ENCODE results near the gene CMIP. TPM values are rescaled to one million over a fixed set of nuclear protein-coding genes. Genes with fewer than 3 reads are reported as not detected.
"Not testable (repeated sequence)": the region's sequence is repeated elsewhere in the genome, so short reads cannot be mapped to it uniquely, and the experiment has no call there.

The CMIP gene
- total RNA-seq, 1 donor from 2014 or later = 72.7 TPM

GRCh38 chr16:81521141-81521626 lies 76.6 kb downstream of the CMIP start:
- intact Hi-C loops (cut with DNase I) = no loop called here
- ATAC-seq (no peak), DNase-seq (ENCODE audit: low spot score) (no peak)

DNA sequence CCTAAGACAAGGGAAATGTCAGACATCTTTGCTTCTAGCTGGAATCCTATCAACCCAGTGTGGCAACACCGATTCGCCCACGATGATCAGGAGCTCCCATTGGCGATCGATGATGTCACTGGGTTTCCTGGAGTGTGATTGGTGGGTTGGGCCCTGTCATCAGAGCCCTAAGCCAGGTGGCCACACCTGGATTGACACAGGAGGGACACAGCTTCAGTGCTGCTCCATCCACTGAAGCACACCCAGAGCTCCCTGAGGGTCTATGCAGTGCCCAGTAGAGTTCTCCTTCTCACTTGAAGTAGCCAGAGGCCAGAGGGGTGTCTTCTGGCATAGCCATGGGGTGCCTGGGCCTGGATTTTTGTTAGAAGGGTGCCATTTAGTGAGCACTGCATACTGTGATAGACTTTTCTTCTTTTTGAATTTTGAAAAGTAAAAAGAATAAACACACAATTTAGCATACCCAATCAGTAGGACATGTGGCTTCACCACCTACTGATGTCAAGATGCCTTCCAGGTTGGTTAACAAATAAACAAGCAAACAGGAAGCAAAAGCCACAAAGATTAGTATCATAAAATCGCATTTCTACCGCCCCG lies 77.6 kb downstream of the CMIP start:
- ATAC-seq = no peak
- DNase-seq (ENCODE audit: low spot score) = no peak
- intact Hi-C loops (cut with DNase I) = no loop called here

GRCh38 chr16:81522851-81523250 lies 78.2 kb downstream of the CMIP start:
- ATAC-seq; DNase-seq (ENCODE audit: low spot score); intact Hi-C loops (cut with DNase I): not testable (repeated sequence)

- ATAC-seq = no peak
- DNase-seq (ENCODE audit: low spot score) = no peak
- intact Hi-C loops (cut with DNase I) = no loop called here
Measured at GRCh38 chr16:81523387-81524115, 78.9 kb downstream of the CMIP start.

GRCh38 chr16:81524382-81524781 lies 79.8 kb downstream of the CMIP start:
- ATAC-seq (no peak), DNase-seq (ENCODE audit: low spot score) (no peak)
- intact Hi-C loops (cut with DNase I) = no loop called here

GRCh38 chr16:81524885-81525284 lies 80.3 kb downstream of the CMIP start:
- intact Hi-C loops (cut with DNase I); DNase-seq (ENCODE audit: low spot score); ATAC-seq: not testable (repeated sequence)

- no peak for ATAC-seq
- DNase-seq (ENCODE audit: low spot score) = no peak
- intact Hi-C loops (cut with DNase I) = no loop called here
Measured at GRCh38 chr16:81526199-81526598, 81.6 kb downstream of the CMIP start.

GRCh38 chr16:81526935-81527334 lies 82.3 kb downstream of the CMIP start:
- intact Hi-C loops (cut with DNase I) = no loop called here
- DNase-seq (ENCODE audit: low spot score) (peak; percentile 73), ATAC-seq (peak; percentile 83)

GRCh38 chr16:81527477-81528178 lies 83.0 kb downstream of the CMIP start:
- DNase-seq (ENCODE audit: low spot score) (no peak), ATAC-seq (no peak)
- intact Hi-C loops (cut with DNase I) = no loop called here

- intact Hi-C loops (cut with DNase I) = no loop called here
Measured at GRCh38 chr16:81528256-81528655, 83.6 kb downstream of the CMIP start.

GRCh38 chr16:81530296-81530721 lies 85.7 kb downstream of the CMIP start:
- intact Hi-C loops (cut with DNase I) = no loop called here
- ATAC-seq (no peak), DNase-seq (ENCODE audit: low spot score) (no peak)

More at GRCh38 chr16:81528256-81528655, 83.6 kb downstream of the CMIP start:
- ATAC-seq = no peak
- DNase-seq (ENCODE audit: low spot score) = no peak

- intact Hi-C loops (cut with DNase I) = no loop called here
- DNase-seq (ENCODE audit: low spot score) (no peak), ATAC-seq (no peak)
Measured at GRCh38 chr16:81530814-81531213, 86.2 kb downstream of the CMIP start.

- no peak for DNase-seq (ENCODE audit: low spot score)
Measured at GRCh38 chr16:81531419-81531821, 86.8 kb downstream of the CMIP start.

DNA sequence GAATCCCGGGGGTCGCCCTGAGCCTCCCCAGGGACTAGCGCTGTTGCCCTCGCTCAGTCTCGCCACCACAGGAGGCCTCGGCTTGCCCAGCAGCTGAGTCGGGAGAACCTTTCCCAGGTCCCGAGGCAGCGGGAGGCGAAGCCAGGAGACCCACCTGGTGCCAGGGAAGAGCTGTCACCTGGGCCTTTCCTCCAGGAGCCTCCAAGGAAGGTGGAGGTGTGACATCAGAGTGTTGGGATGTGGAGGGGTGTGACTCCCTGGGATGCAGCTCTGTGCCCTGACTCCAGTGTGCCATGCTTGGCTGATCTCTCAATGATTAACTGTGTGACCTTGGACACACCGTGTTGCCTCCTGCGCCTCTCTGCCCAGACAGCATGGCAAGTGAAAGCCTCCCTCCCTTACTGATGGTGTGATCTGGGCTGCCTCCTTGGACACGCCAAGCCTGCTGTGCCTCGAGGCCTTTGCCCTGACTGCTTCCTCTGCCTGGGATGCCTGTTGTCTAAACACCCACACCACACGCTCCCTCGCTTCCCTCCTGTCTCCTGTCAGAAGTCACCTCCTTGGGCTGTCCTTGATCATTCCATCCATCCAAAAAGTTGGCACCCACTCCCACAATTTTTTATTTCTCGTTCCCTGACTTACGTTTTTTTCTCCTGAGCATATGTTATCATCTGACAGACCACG lies 88.0 kb downstream of the CMIP start:
- DNase-seq (ENCODE audit: low spot score) (no peak), ATAC-seq (no peak)
- intact Hi-C loops (cut with DNase I) = no loop called here

More at GRCh38 chr16:81531419-81531821, 86.8 kb downstream of the CMIP start:
- intact Hi-C loops (cut with DNase I) = no loop called here
- no peak for ATAC-seq

DNA sequence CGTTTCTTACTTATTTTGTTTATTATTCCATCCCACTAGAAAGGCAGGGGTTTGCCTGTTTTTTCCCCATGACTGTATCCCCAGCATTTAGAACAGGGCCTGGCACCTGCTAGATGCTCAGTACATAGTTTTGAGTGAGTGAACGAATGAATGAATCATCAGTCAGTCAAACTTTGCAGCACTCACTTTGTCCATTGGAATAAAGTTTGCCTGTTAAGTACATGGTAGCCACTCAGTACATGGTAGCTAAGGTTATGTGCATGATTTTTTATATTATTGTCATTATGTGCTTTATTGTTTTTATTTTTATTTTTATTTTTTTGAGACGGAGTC lies 88.5 kb downstream of the CMIP start:
- intact Hi-C loops (cut with DNase I) = no loop called here
- DNase-seq (ENCODE audit: low spot score) = no peak
- no peak for ATAC-seq

DNA sequence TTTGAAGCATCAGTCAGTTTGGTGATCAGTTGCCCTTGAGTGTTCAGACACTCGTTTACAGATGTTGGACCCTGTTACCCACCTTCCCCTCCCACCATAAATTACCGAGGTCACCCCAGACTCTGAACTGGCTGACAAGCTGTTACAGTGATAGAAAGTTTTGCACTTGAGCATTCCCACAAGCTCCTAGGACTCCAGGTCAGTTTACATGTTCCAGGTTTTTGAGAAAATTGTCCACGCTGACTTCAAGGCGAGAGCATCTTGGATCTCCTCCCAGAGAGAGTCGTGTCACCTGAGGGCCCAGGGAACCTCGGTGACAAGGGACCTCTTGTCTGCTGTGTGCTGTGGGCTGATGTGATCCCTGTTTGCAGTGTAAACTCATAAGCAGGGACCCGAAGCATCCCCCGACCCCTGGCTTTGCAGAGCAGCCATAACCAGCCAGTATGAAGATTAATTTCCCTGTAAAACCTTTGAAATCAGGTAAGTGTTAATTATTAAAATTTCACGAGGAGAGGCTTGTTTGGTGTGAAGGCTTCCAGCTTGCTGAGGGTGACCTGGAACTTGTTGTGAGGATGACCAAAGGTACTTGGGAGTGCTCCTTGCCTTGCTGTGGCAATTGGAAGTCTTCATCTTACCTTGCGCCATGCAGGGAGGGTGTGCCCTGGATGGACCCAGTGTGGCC lies 91.2 kb downstream of the CMIP start:
- DNase-seq (ENCODE audit: low spot score) (no peak), ATAC-seq (no peak)
- intact Hi-C loops (cut with DNase I) = no loop called here

GRCh38 chr16:81536648-81537047 lies 92.0 kb downstream of the CMIP start:
- intact Hi-C loops (cut with DNase I) = no loop called here
- no peak for ATAC-seq
- DNase-seq (ENCODE audit: low spot score) = no peak

DNA sequence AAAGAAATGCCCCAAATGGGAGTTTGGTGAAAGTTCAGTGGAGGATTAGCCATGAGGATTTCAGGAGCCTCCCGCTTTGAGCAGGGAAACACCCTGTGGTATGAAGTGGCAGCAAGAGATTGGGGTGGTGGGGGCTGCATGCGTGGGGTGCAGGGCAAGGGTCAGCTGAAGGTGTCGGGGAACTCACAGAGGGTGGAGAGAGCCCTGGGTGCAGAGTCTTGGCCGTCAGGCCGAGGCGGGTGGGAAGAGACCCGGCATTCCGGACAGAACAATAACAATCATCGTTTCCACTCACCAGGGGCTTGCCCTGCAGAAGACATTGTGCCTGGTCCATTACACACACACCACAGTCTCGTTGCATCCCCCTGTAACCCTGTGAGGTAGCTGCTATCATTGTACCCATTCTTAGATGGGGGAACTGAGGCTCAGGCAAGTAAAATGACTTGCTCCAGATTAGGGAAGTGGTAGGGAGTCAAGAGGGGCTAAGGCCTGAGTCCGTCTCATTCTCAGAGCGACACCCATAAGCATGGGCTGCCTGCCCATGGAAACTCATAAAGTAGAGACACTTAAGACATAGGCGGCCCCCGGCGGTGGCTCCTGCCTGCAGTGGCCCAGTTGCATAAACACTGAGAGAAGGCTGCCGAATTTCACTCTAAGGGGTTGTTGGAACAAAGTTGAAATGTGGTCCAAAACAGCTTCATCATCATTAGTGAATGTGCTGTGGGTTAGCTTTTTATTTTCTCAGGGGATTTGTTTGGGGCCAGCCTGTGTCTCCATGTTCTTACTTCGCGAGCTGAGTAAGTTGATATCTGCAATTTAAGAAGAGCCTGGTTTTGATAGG lies 93.3 kb downstream of the CMIP start:
- intact Hi-C loops (cut with DNase I) = no loop called here
- peak; percentile 39 for ATAC-seq
- DNase-seq (ENCODE audit: low spot score) = no peak
